ENCODE results near the gene MRPL42. TPM values are rescaled to one million over a fixed set of nuclear protein-coding genes. Genes with fewer than 3 reads are reported as not detected.

Gene MRPL42
- total RNA-seq, 1 donor from 2014 or later, result 44.6 TPM

GRCh38 chr12:93502802-93503623, 35.7 kb downstream of the MRPL42 start:
- CTCF ChIA-PET, result interaction anchor here (0.6 to 6.2 kb wide), 40 partner anchors 9 to 1051 kb away, joined by 3 to 329 read pairs (median 4); no protein-coding TSS in a partner anchor
- H3K36me3 Mint-ChIP-seq (ENCODE audit: low read depth), result peaks cover 30% of the 10 kb centered on the region
- H3K4me1 Mint-ChIP-seq, result no peaks in the 10 kb centered on the region
- ATAC-seq (ENCODE audit: low read depth), result no peak
- no peak for DNase-seq
- POLR2A ChIA-PET, result interaction anchor here (0.7 to 2.1 kb wide), 2 partner anchors 36 to 599 kb away, joined by 3 to 19 read pairs; partner anchors contain the start of gene MRPL42
- H3K27ac Mint-ChIP-seq, result no peak overlapping the region
- no peaks in the 10 kb centered on the region for H3K27me3 Mint-ChIP-seq
- no peaks in the 10 kb centered on the region for H3K9me3 Mint-ChIP-seq
- no peak overlapping the region for H3K4me3 Mint-ChIP-seq
- peak; percentile 78 for TF ChIP-seq CTCF (IDR thresholded peaks at IDR 0.05)
- intact Hi-C loops (cut with micrococcal nuclease), result loop anchor here (1.0 to 5.0 kb wide), 6 partner anchors 66 to 1030 kb away; no protein-coding TSS in a partner anchor

- ATAC-seq (ENCODE audit: low read depth), result no peak
- no peaks in the 10 kb centered on the region for H3K4me1 Mint-ChIP-seq
- CTCF ChIA-PET, result interaction anchor here (3.2 kb wide), 1 partner anchor 595 kb away, joined by 12 read pairs; no protein-coding TSS in a partner anchor
These were observed 39.9 kb downstream of the MRPL42 start for GRCh38 chr12:93507165-93507564.

GRCh38 chr12:93509506-93509905, 42.2 kb downstream of the MRPL42 start:
- Mint-ChIP-seq H3K4me1 (no peaks in the 10 kb centered on the region), H3K36me3 (ENCODE audit: low read depth) (peaks cover 9% of the 10 kb centered on the region), H3K4me3 (no peak overlapping the region), H3K27me3 (no peaks in the 10 kb centered on the region), H3K9me3 (no peaks in the 10 kb centered on the region), H3K27ac (no peak overlapping the region)
- intact Hi-C loops (cut with micrococcal nuclease), result no loop called here
- DNase-seq (no peak), ATAC-seq (ENCODE audit: low read depth) (no peak)
- ChIA-PET POLR2A (no interaction called here), CTCF (interaction anchor here (3.2 kb wide), 1 partner anchor 593 kb away, joined by 12 read pairs; no protein-coding TSS in a partner anchor)
- no peak for TF ChIP-seq CTCF (IDR thresholded peaks at IDR 0.05)

More at GRCh38 chr12:93507165-93507564, 39.9 kb downstream of the MRPL42 start:
- no peaks in the 10 kb centered on the region for H3K9me3 Mint-ChIP-seq
- intact Hi-C loops (cut with micrococcal nuclease), result no loop called here
- H3K36me3 Mint-ChIP-seq (ENCODE audit: low read depth), result peaks cover 17% of the 10 kb centered on the region
- H3K27me3 Mint-ChIP-seq, result no peaks in the 10 kb centered on the region
- H3K27ac Mint-ChIP-seq, result no peak overlapping the region
- no peak for TF ChIP-seq CTCF (IDR thresholded peaks at IDR 0.05)
- POLR2A ChIA-PET, result interaction anchor here (0.6 kb wide), 1 partner anchor 1369 kb away, joined by 4 read pairs; no protein-coding TSS in a partner anchor
- DNase-seq, result no peak
- no peak overlapping the region for H3K4me3 Mint-ChIP-seq

- Mint-ChIP-seq H3K4me3 (no peak overlapping the region), H3K27ac (no peak overlapping the region), H3K36me3 (ENCODE audit: low read depth) (peaks cover 1% of the 10 kb centered on the region), H3K27me3 (no peaks in the 10 kb centered on the region), H3K4me1 (no peaks in the 10 kb centered on the region), H3K9me3 (no peaks in the 10 kb centered on the region)
- ATAC-seq (ENCODE audit: low read depth) (no peak), DNase-seq (no peak)
- ChIA-PET POLR2A (no interaction called here), CTCF (interaction anchor here (4.8 kb wide), 1 partner anchor 11 kb away, joined by 26 read pairs; no protein-coding TSS in a partner anchor)
- intact Hi-C loops (cut with micrococcal nuclease), result no loop called here
- TF ChIP-seq CTCF (IDR thresholded peaks at IDR 0.05), result no peak
These were observed 47.5 kb downstream of the MRPL42 start for GRCh38 chr12:93514853-93515252.

GRCh38 chr12:93518725-93519124, 51.4 kb downstream of the MRPL42 start:
- H3K4me3 Mint-ChIP-seq, result no peak overlapping the region
- H3K27ac Mint-ChIP-seq, result no peak overlapping the region
- H3K36me3 Mint-ChIP-seq (ENCODE audit: low read depth), result no peaks in the 10 kb centered on the region
- DNase-seq (no peak), ATAC-seq (ENCODE audit: low read depth) (no peak)
- H3K4me1 Mint-ChIP-seq, result no peaks in the 10 kb centered on the region
- peaks cover 7% of the 10 kb centered on the region for H3K27me3 Mint-ChIP-seq
- ChIA-PET POLR2A (no interaction called here), CTCF (interaction anchor here (2.7 kb wide), 1 partner anchor 583 kb away, joined by 9 read pairs; no protein-coding TSS in a partner anchor)
- TF ChIP-seq CTCF (IDR thresholded peaks at IDR 0.05), result no peak
- intact Hi-C loops (cut with micrococcal nuclease), result no loop called here
- no peaks in the 10 kb centered on the region for H3K9me3 Mint-ChIP-seq
